A549 (cell line): Measurements from ENCODE around the gene AUH. TPM values are rescaled to one million over a fixed set of nuclear protein-coding genes. Genes with fewer than 3 reads are reported as not detected.

ENCODE experiments used
- ATAC-seq, 2 experiments: fragments of 200-7000 bp in 1 of 2; fragments of >200 bp in 1 of 2; cut with Nextera tagmentation in 1 of 2; cut with Tn5 transposase in 1 of 2; 3 replicates each; pipeline versions ENCODE4 v1.8.0 to v1.9.1; 2018 to 2020; ENCODE audit warnings: mild to moderate bottlenecking in 1 of 2, moderate library complexity in 1 of 2
- CTCF ChIA-PET: fragments of 300-600 bp; sonication (Branson Sonifier 250); formaldehyde crosslinking; extraction: SDS; loops from one replicate; lab custom pipeline; 2021; ENCODE audit warnings: antibody characterized with exemption, inconsistent platforms; lab: Yijun Ruan, JAX
- POLR2A ChIA-PET: fragments of 350-600 bp; formaldehyde crosslinking; extraction: SDS; loops from one replicate; lab custom pipeline; 2021; ENCODE audit warnings: antibody characterized with exemption, inconsistent platforms; lab: Yijun Ruan, JAX
- DNase-seq, 2 experiments: peaks; one replicate each; pipeline versions ENCODE4 v3.0.0 to v3.0.0-alpha.2; 2011 to 2016; ENCODE audit warnings: low read depth in 1 of 2, low spot score in 1 of 2
- FAIRE-seq: peaks from 2 replicates; lab custom pipeline; 2011; peaks lifted over from hg19 to GRCh38; lab: Jason Lieb, UNC
- H3K27ac ChIP-seq, 2 experiments: fragments of >200 bp; sonication (Bioruptor Twin); formaldehyde crosslinking; 3 replicates each; pipeline ENCODE4 v1.5.1; 2016 to 2017
- H3K4me1 ChIP-seq: fragments of >200 bp; sonication (Bioruptor Twin); formaldehyde crosslinking; 3 replicates; pipeline ENCODE4 v1.6.1; 2016
- H3K4me2 ChIP-seq: fragments of >200 bp; sonication (Bioruptor Twin); formaldehyde crosslinking; 3 replicates; pipeline ENCODE4 v1.6.1; 2016
- H3K4me3 ChIP-seq: fragments of >200 bp; sonication (Bioruptor Twin); formaldehyde crosslinking; 3 replicates; pipeline ENCODE4 v1.5.1; 2016
- H3K9me3 ChIP-seq: fragments of >200 bp; sonication (Bioruptor Twin); formaldehyde crosslinking; 3 replicates; pipeline ENCODE4 v1.6.1; 2016
- CHD2 ChIP-seq: fragments of 150-350 bp; IDR thresholded peaks from 2 replicates; pipeline ENCODE4 v1.6.1; 2014; ENCODE audit warnings: low read length; ENCODE audit not compliant: partially characterized antibody
- CHD4 ChIP-seq: fragments of 200-600 bp; sonication (generic); IDR thresholded peaks from 2 replicates; pipeline ENCODE4 v1.6.1; 2016; ENCODE audit warnings: antibody characterized with exemption, mild to moderate bottlenecking, borderline replicate concordance
- EHF ChIP-seq: fragments of 250-450 bp; sonication (Bioruptor Pico); IDR thresholded peaks from 2 replicates; pipeline ENCODE4 v1.5.0; 2020; ENCODE audit warnings: mild to moderate bottlenecking
- GATA3 ChIP-seq: IDR thresholded peaks from 2 replicates; pipeline ENCODE4 v1.6.1; 2012; ENCODE audit warnings: borderline replicate concordance
- HDAC2 ChIP-seq: fragments of 200-600 bp; sonication (generic); IDR thresholded peaks from 2 replicates; pipeline ENCODE4 v1.6.1; 2016
- JUN ChIP-seq, 2 experiments: fragments of >200 bp; sonication (Bioruptor Twin); formaldehyde crosslinking; IDR thresholded peaks; 2 replicates in 1 of 2; 3 replicates in 1 of 2; pipeline ENCODE4 v1.6.1; 2016 to 2017
- KDM5A ChIP-seq: fragments of 200-600 bp; sonication (generic); IDR thresholded peaks from 2 replicates; pipeline ENCODE4 v1.6.1; 2016; ENCODE audit warnings: antibody characterized with exemption, mild to moderate bottlenecking
- NR3C1 ChIP-seq: fragments of >200 bp; sonication (Bioruptor Twin); formaldehyde crosslinking; IDR thresholded peaks from 3 replicates; pipeline ENCODE4 v1.6.1; 2017
- RNF2 ChIP-seq: fragments of 200-600 bp; sonication (generic); IDR thresholded peaks from 2 replicates; pipeline ENCODE4 v1.6.1; 2016; ENCODE audit warnings: low read depth, mild to moderate bottlenecking, antibody characterized with exemption, moderate library complexity, borderline replicate concordance
- SMC3 ChIP-seq: fragments of >200 bp; sonication (Bioruptor Twin); formaldehyde crosslinking; IDR thresholded peaks from 3 replicates; pipeline ENCODE4 v1.6.1; 2018; ENCODE audit warnings: inconsistent platforms
- SREBF2 ChIP-seq: fragments of 450-650 bp; IDR thresholded peaks from 2 replicates; pipeline ENCODE4 v1.6.1; 2014; ENCODE audit warnings: mild to moderate bottlenecking, moderate library complexity
- TP53 ChIP-seq: fragments of 250-450 bp; sonication (Bioruptor Pico); IDR thresholded peaks from 2 replicates; pipeline ENCODE4 v1.5.0; 2021; ENCODE audit warnings: mild to moderate bottlenecking, moderate library complexity
- WGBS: methylation state at CpG from one replicate; pipeline ENCODE4 v1.1.6; 2017; ENCODE audit errors: missing lambda C conversion rate; 5-methylcytosine and 5-hydroxymethylcytosine counted together
- polyA plus RNA-seq, 4 experiments: library from polyadenylated mRNA; depleted of rRNA in 3 of 4; stranded (reverse); fragments of >200 nt; fragmentation: RNase III in 1 of 4; extraction: RNeasy Plus Mini Kit Qiagen cat#74134 plus additional on column Dnase treatment in 1 of 4; gene quantifications; 2 replicates in 3 of 4; 3 replicates in 1 of 4; pipeline ENCODE4 v1.2.3, GENCODE V29; 2011 to 2017
- TF ChIP-seq, protein P1 (sequence below): fragments of 150-350 bp; IDR thresholded peaks from 2 replicates; pipeline ENCODE4 v1.6.1; 2014; ENCODE audit warnings: low read depth, mild to moderate bottlenecking, low read length
- TF ChIP-seq, protein P2 (sequence below): IDR thresholded peaks from 2 replicates; pipeline ENCODE4 v1.6.1; 2012; ENCODE audit warnings: low read depth, borderline replicate concordance
- TF ChIP-seq, protein P3 (sequence below): fragments of 450-650 bp; IDR thresholded peaks from 2 replicates; pipeline ENCODE4 v1.6.1; 2014; ENCODE audit warnings: antibody characterized with exemption
- TF ChIP-seq, protein P4 (sequence below): fragments of >200 bp; sonication (Bioruptor Twin); formaldehyde crosslinking; IDR thresholded peaks from 2 replicates; pipeline ENCODE4 v1.6.1; 2016
- TF ChIP-seq, protein P5 (sequence below): fragments of >200 bp; sonication (Bioruptor Twin); formaldehyde crosslinking; IDR thresholded peaks from 3 replicates; pipeline ENCODE4 v1.5.1; 2016
- TF ChIP-seq, protein P6 (sequence below): fragments of 200-600 bp; sonication (generic); IDR thresholded peaks from 2 replicates; pipeline ENCODE4 v1.6.1; 2016; ENCODE audit warnings: antibody characterized with exemption, mild to moderate bottlenecking, moderate library complexity
- TF ChIP-seq, protein P7 (sequence below): fragments of 250-450 bp; sonication (Bioruptor Pico); IDR thresholded peaks from 2 replicates; pipeline ENCODE4 v1.5.0; 2020; ENCODE audit warnings: low read depth, mild to moderate bottlenecking, moderate library complexity

Gene AUH
- polyA plus RNA-seq, 2 of the 4 experiments (the other 2 are of a cell fraction) = 11.1 to 15.9 TPM

DNA sequence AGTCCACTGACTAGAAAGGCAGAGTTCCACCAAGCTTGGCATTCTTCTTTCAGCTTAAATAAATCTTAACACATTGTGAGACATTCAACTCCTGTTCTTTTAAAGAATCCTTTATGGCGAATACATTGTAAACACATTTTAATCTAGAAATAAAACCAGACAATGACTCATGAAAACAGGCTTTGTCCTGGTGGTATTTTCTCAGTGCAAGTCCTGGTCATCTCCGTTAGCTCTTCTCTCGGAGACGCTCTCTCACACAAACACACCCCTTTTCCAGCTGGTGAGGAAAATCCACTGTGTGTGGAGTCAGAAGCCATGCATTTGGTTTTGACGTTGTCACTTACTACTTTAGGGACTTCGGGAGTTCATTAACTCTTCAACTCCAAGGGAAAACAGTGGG lies 140.4 kb downstream of the AUH start:
- DNase-seq (no peak), ATAC-seq (no peak), FAIRE-seq (no peak)
- ChIA-PET POLR2A (no interaction called here), CTCF (no interaction called here)
- TF ChIP-seq, protein P1, sequence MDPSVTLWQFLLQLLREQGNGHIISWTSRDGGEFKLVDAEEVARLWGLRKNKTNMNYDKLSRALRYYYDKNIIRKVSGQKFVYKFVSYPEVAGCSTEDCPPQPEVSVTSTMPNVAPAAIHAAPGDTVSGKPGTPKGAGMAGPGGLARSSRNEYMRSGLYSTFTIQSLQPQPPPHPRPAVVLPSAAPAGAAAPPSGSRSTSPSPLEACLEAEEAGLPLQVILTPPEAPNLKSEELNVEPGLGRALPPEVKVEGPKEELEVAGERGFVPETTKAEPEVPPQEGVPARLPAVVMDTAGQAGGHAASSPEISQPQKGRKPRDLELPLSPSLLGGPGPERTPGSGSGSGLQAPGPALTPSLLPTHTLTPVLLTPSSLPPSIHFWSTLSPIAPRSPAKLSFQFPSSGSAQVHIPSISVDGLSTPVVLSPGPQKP = no peak
- no peak for TF ChIP-seq JUN (IDR thresholded peaks at IDR 0.05)
- no peak for TF ChIP-seq TP53 (CRISPR knock-in tag)
- TF ChIP-seq, protein P2, sequence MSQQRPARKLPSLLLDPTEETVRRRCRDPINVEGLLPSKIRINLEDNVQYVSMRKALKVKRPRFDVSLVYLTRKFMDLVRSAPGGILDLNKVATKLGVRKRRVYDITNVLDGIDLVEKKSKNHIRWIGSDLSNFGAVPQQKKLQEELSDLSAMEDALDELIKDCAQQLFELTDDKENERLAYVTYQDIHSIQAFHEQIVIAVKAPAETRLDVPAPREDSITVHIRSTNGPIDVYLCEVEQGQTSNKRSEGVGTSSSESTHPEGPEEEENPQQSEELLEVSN = no peak
- TF ChIP-seq, protein P3, sequence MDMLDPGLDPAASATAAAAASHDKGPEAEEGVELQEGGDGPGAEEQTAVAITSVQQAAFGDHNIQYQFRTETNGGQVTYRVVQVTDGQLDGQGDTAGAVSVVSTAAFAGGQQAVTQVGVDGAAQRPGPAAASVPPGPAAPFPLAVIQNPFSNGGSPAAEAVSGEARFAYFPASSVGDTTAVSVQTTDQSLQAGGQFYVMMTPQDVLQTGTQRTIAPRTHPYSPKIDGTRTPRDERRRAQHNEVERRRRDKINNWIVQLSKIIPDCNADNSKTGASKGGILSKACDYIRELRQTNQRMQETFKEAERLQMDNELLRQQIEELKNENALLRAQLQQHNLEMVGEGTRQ = no peak
- TF ChIP-seq HDAC2 = no peak
- no peak for TF ChIP-seq RNF2
- TF ChIP-seq SREBF2 = no peak
- no peak for TF ChIP-seq NR3C1
- TF ChIP-seq, protein P4, sequence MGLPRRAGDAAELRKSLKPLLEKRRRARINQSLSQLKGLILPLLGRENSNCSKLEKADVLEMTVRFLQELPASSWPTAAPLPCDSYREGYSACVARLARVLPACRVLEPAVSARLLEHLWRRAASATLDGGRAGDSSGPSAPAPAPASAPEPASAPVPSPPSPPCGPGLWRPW = no peak
- TF ChIP-seq, protein P5, sequence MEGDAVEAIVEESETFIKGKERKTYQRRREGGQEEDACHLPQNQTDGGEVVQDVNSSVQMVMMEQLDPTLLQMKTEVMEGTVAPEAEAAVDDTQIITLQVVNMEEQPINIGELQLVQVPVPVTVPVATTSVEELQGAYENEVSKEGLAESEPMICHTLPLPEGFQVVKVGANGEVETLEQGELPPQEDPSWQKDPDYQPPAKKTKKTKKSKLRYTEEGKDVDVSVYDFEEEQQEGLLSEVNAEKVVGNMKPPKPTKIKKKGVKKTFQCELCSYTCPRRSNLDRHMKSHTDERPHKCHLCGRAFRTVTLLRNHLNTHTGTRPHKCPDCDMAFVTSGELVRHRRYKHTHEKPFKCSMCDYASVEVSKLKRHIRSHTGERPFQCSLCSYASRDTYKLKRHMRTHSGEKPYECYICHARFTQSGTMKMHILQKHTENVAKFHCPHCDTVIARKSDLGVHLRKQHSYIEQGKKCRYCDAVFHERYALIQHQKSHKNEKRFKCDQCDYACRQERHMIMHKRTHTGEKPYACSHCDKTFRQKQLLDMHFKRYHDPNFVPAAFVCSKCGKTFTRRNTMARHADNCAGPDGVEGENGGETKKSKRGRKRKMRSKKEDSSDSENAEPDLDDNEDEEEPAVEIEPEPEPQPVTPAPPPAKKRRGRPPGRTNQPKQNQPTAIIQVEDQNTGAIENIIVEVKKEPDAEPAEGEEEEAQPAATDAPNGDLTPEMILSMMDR = no peak
- no peak for TF ChIP-seq KDM5A
- TF ChIP-seq, protein P6, sequence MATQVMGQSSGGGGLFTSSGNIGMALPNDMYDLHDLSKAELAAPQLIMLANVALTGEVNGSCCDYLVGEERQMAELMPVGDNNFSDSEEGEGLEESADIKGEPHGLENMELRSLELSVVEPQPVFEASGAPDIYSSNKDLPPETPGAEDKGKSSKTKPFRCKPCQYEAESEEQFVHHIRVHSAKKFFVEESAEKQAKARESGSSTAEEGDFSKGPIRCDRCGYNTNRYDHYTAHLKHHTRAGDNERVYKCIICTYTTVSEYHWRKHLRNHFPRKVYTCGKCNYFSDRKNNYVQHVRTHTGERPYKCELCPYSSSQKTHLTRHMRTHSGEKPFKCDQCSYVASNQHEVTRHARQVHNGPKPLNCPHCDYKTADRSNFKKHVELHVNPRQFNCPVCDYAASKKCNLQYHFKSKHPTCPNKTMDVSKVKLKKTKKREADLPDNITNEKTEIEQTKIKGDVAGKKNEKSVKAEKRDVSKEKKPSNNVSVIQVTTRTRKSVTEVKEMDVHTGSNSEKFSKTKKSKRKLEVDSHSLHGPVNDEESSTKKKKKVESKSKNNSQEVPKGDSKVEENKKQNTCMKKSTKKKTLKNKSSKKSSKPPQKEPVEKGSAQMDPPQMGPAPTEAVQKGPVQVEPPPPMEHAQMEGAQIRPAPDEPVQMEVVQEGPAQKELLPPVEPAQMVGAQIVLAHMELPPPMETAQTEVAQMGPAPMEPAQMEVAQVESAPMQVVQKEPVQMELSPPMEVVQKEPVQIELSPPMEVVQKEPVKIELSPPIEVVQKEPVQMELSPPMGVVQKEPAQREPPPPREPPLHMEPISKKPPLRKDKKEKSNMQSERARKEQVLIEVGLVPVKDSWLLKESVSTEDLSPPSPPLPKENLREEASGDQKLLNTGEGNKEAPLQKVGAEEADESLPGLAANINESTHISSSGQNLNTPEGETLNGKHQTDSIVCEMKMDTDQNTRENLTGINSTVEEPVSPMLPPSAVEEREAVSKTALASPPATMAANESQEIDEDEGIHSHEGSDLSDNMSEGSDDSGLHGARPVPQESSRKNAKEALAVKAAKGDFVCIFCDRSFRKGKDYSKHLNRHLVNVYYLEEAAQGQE = no peak
- TF ChIP-seq SMC3 = no peak
- no peak for TF ChIP-seq CHD2
- TF ChIP-seq EHF = no peak
- no peak for TF ChIP-seq GATA3
- TF ChIP-seq CHD4 = no peak
- TF ChIP-seq, protein P7, sequence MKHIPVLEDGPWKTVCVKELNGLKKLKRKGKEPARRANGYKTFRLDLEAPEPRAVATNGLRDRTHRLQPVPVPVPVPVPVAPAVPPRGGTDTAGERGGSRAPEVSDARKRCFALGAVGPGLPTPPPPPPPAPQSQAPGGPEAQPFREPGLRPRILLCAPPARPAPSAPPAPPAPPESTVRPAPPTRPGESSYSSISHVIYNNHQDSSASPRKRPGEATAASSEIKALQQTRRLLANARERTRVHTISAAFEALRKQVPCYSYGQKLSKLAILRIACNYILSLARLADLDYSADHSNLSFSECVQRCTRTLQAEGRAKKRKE (CRISPR knock-in tag) = no peak
- WGBS = 68% methylated on average over 6 of the region's 6 CpGs
- Histone ChIP-seq H3K9me3 (no peaks in the 10 kb centered on the region), H3K27ac (no peak overlapping the region), H3K4me3 (no peak overlapping the region), H3K4me2 (no peak overlapping the region), H3K4me1 (no peaks in the 10 kb centered on the region)
